ENCODE measurements around the gene HERPUD1.
A peak's percentile ranks its signal among the peaks of the same experiment; 100 is the strongest.
"Not testable (repeated sequence)": the region's sequence is repeated elsewhere in the genome, so short reads cannot be mapped to it uniquely, and the experiment has no call there.

The HERPUD1 gene

DNA sequence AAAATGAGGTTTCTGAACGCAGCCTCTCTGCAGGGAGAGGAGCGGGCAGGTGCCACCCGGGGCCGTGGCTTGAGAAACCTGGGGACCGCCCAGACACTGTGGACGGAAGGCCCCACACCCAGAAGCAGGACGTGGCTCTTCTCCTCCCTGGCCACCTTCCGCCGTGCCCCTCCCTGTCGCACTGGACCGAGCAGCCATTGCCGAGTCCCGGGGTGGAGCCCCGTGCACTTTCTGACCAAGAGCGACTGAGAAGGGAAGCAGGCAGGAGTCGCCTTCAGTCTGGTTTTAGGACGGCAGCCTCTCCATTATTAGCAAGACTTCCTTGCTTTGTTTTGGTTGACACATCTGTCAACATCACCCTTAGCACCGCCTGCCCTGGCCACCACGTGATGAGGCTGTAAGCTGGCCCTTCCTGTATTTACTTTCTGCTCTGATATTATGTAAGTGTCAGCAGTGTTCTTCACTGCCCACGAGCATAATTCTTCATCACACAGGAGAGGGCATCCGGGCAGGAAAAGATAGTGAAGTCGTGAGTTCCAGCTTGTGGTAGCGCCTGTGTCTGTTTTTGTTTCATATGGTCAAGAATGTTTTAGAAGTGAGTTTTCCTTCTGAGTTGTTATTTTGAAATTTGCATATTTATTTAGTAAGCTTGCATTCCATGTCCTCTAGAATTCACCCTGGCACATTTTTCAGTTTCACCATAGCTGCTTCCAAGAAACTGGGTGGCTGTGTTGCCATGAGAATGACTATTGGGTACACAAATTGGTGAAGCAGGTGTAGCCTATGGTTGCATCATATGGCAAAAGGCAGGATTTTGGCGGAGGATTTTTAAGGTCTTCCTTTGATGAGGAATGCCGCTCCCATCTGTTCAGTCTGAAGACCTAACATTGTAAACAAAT, 1.0 kb downstream of the HERPUD1 start:
- peak; percentile 74 to 85 for DNase-seq (ENCODE audit: low read depth in 1 of 2, low spot score in 1 of 2)
- Histone ChIP-seq H3K4me3 (replicated peaks; ENCODE audit: insufficient read depth, low read length) (peak overlapping the region; percentile 100), H3K27me3 (ENCODE audit: insufficient read depth, poor library complexity, severe bottlenecking) (no peaks in the 10 kb centered on the region), H3K27ac (replicated peaks) (peak overlapping the region; percentile 92)
- TF ChIP-seq POLR2AphosphoS5 (IDR thresholded peaks at IDR 0.05; ENCODE audit: low read depth): no peak
- peak; percentile 28; the same call in 1 of the 2 replicates for TF ChIP-seq SPI1 (IDR thresholded peaks at IDR 0.05; ENCODE audit: borderline replicate concordance, low read depth)

DNA sequence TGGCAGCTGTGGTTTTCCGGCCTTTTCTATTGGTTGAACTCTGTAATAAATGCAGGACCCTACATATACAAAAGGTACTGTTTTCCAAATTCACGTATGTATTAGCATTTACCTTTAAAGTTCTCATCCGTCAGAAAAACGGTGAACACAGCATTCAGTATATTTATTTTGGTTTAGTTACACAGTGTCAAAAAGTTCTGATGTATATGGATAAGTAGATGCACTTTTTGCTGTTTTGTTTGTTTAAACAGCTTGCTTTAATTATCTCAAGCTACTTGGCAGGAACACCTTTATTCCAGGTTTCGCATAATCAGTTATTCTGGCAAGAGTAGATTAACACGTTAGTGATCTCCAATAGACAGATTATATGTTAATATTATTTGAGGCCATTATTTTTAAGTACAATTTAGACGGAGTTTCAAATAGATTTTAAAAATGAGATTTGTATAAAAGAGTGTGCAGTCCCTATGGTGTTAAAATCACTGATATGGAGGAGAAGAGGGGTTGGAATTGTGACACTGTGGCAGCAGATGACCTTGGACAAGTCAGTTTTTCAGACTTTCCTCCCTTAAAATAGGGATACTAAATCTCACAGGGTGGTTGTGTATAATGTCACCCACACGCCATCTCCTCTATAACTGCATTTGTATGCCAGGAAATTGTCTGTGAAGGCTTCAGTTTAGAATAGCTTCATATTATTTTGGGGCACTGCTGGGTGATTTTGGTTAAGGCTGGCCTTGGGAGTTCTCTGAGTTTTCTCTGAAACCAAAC, 2.1 kb downstream of the HERPUD1 start:
- Histone ChIP-seq H3K4me3 (replicated peaks; ENCODE audit: insufficient read depth, low read length) (peak overlapping the region; percentile 100), H3K27ac (replicated peaks) (no peak overlapping the region; the same call in 1 of the 2 replicates), H3K27me3 (ENCODE audit: insufficient read depth, poor library complexity, severe bottlenecking) (no peaks in the 10 kb centered on the region)
- no peak for DNase-seq (ENCODE audit: low read depth in 1 of 2, low spot score in 1 of 2)
- TF ChIP-seq, protein P1, sequence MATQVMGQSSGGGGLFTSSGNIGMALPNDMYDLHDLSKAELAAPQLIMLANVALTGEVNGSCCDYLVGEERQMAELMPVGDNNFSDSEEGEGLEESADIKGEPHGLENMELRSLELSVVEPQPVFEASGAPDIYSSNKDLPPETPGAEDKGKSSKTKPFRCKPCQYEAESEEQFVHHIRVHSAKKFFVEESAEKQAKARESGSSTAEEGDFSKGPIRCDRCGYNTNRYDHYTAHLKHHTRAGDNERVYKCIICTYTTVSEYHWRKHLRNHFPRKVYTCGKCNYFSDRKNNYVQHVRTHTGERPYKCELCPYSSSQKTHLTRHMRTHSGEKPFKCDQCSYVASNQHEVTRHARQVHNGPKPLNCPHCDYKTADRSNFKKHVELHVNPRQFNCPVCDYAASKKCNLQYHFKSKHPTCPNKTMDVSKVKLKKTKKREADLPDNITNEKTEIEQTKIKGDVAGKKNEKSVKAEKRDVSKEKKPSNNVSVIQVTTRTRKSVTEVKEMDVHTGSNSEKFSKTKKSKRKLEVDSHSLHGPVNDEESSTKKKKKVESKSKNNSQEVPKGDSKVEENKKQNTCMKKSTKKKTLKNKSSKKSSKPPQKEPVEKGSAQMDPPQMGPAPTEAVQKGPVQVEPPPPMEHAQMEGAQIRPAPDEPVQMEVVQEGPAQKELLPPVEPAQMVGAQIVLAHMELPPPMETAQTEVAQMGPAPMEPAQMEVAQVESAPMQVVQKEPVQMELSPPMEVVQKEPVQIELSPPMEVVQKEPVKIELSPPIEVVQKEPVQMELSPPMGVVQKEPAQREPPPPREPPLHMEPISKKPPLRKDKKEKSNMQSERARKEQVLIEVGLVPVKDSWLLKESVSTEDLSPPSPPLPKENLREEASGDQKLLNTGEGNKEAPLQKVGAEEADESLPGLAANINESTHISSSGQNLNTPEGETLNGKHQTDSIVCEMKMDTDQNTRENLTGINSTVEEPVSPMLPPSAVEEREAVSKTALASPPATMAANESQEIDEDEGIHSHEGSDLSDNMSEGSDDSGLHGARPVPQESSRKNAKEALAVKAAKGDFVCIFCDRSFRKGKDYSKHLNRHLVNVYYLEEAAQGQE (IDR thresholded peaks at IDR 0.05; ENCODE audit: insufficient replicate concordance, low read depth): no peak
- TF ChIP-seq POLR2AphosphoS5 (IDR thresholded peaks at IDR 0.05; ENCODE audit: low read depth) (no peak), GABPA (IDR thresholded peaks at IDR 0.05; ENCODE audit: low read depth) (no peak), CTCF (IDR thresholded peaks at IDR 0.05; ENCODE audit: insufficient read depth, low read length) (no peak), SPI1 (IDR thresholded peaks at IDR 0.05; ENCODE audit: borderline replicate concordance, low read depth) (no peak)

DNA sequence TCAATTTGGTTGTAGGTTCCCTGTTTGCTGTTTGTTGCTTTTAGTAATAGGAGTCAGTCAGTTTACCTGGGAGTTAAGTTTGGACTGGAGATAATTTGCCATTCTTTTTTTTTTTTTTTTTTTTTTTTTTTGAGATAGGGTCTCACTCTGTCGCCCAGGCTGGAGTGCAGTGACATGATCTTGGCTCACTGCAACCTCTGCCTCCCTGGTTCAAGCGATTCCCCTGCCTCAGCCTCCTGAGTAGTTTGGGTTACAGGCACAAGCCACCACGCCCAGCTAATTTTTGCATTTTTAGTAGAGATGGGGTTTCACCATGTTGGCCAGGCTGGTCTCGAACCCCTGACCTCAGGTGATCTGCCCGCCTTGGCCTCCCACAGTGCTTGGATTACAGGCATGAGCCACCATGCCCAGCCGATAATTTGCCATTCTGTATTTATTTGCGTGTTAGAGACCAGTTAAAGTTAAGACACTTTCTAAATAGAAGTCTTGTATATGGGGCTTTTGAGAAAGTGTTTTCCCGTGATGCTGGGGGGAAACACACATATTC, 2.7 kb downstream of the HERPUD1 start:
- peak overlapping the region; percentile 100 for H3K4me3 ChIP-seq (replicated peaks; ENCODE audit: insufficient read depth, low read length)
- not testable (repeated sequence) for H3K27ac ChIP-seq (replicated peaks); H3K27me3 ChIP-seq (ENCODE audit: insufficient read depth, poor library complexity, severe bottlenecking); DNase-seq (ENCODE audit: low read depth in 1 of 2, low spot score in 1 of 2)

GRCh38 chr16:56935201-56935600, 3.3 kb downstream of the HERPUD1 start:
- Histone ChIP-seq H3K27me3 (ENCODE audit: insufficient read depth, poor library complexity, severe bottlenecking) (no peaks in the 10 kb centered on the region), H3K4me3 (replicated peaks; ENCODE audit: insufficient read depth, low read length) (no peak overlapping the region), H3K27ac (replicated peaks) (no peak overlapping the region)
- TF ChIP-seq POLR2AphosphoS5 (IDR thresholded peaks at IDR 0.05; ENCODE audit: low read depth) (no peak), GABPA (IDR thresholded peaks at IDR 0.05; ENCODE audit: low read depth) (no peak), CTCF (IDR thresholded peaks at IDR 0.05; ENCODE audit: insufficient read depth, low read length) (no peak), SPI1 (IDR thresholded peaks at IDR 0.05; ENCODE audit: borderline replicate concordance, low read depth) (no peak)
- TF ChIP-seq, protein P1 (IDR thresholded peaks at IDR 0.05; ENCODE audit: insufficient replicate concordance, low read depth): no peak
- DNase-seq (ENCODE audit: low read depth in 1 of 2, low spot score in 1 of 2): no peak

All from HL-60 (cell line).